ENCODE measurements around the gene CILP2. TPM values are rescaled to one million over a fixed set of nuclear protein-coding genes. Genes with fewer than 3 reads are reported as not detected.

The CILP2 gene
- total RNA-seq, 1 donor from 2014 or later = 0.62 TPM

DNA sequence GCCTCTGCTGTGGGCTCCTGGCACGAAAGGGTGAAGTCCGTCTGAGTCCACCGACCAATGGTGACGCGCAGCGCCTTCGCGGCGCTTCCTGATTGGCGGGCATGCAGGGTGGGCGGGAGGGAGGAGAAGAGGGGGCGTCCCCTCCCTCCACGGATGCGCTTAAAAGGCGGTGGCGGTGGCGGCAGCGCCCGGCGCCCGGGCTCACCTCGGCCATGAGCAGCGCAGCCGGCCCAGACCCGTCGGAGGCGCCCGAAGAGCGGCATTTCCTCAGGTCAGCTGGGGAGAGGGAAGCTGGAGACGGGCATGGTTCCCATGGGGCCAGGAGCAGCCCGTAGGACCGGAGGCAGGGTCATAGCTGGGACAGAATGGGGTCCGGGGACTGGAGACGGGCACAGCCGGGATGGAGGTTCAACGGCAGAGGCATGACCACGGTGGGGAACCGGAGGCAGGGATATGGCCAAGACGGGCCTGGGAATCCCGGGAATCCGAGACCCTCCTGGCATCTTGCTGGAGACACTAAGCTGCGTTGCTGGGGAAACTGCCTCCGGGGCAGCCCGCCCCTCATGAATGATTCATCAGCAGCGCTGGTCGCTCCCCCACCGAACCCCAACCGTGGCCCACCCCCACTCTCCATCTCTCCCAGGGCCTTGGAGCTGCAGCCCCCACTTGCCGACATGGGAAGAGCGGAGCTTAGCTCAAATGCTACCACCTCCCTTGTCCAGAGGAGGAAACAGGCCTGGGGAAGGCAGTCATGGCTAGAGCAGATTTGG lies 9.2 kb upstream of the CILP2 start, which contains the start of gene YJEFN3:
Gene YJEFN3 (plus strand): TSS at position 191 of the 770 bp plus-strand sequence. CDS start 22 bp downstream, at position 213.
- DNase-seq (ENCODE audit: low read depth) = no peak

DNA sequence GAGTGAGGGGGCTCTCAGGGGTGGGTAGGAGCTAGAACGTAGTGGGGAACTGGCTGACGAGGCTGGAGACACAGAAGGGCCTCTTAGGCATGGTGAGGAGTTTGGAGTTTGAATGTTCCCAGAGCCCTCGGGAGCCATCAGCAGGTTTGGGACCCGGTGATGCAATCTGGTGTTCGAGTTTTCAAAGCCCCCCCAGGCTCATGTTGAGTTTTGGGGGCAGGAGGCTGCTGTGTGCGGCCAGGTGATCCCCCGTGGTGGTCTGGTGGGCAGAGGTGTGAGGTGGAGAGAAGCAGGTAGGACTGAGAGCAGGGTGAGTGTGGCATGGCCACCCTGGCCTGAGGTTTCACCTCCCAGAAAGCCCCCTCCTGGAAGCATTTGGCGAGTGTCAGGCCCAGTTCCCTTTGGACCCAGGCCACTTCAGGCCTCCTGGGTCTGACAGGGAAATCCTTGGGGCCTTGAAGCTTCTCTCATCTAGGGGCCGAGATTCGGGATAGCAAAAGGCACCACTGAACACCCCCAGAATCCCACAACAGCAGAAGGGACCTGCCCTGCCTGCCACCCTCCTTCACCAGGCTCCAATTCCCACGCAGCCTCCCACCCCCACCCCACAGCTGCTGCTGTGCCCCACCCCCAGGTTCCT lies 8.2 kb upstream of the CILP2 start:
- no peak for DNase-seq (ENCODE audit: low read depth)

DNA sequence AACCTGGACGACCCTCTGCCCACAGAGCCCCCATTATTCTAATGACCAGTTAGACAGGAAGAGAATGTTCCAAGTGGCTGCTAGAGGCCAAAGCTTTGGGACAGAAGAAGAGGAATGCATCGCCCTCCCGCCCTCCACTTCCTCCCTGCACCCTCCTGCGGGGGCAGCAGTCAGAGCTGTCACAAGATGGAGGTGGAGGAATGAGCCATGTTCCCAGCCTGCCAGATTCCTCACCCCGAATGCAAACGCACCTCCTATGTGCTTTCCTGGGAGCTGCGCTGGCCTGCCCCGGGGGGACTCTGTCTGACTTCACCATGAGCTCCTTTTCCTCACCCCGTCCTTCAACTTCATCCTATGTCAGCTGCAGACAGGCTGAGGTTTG lies 7.7 kb upstream of the CILP2 start:
- no peak for DNase-seq (ENCODE audit: low read depth)

DNA sequence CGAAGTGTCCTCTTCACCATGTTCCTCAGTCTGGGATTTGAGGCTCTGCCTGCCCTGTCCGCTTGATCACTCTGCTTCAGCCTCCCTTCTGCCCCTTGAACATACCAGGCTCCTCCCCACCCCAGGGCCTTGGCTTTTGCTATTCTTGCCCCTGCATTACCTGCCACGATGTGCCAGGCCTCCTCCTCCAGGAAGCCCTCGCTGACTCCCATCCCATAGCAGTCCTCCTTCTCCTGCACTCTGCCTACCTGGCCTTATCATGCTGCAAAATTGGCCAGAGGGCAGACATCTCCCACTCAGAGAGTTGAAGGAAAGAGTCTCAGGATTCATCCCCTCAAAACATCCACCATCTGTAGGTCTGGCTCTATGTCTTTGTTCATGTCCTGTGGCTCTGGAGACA lies 7.2 kb upstream of the CILP2 start:
- no peak for DNase-seq (ENCODE audit: low read depth)

DNA sequence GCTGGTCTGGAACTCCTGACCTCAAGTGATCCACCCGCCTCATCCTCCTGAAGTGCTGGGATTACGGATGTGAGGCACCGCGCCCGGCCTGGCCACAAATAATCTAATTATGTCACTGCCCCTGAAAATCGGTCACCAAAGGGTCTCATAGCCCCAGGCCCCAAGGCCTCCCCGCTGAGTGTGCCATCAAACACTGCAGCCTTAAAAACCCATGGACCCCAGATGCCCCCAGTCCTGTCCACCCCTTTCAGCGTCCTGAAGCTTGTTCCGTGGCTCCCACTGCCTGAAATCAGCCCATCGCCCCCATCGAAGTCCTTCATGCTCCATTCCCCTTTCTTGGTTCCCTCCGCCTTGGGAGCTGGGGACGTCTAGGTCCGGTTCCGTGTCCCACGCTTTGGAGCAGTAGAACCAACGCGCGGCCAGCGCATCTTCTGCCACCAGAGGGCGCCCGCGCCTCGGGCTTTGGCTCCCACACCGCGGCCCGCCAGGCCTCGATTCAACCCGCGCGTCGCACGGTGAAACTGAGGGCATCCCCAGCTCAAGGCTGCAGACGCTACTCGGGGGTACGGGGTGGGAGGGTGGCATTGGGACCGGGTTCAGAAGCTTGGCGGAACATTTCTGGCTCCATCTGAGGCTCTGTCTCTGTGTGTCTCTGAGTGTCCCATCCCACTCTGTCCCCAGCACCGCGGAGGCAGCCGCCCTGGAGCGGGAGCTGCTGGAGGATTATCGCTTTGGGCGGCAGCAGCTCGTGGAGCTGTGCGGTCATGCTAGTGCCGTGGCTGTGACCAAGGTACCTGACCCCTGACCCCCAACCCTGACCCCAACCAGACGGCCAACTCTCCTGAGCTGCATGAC lies 5.9 kb upstream of the CILP2 start:
- peak; percentile 70 for DNase-seq (ENCODE audit: low read depth)

DNA sequence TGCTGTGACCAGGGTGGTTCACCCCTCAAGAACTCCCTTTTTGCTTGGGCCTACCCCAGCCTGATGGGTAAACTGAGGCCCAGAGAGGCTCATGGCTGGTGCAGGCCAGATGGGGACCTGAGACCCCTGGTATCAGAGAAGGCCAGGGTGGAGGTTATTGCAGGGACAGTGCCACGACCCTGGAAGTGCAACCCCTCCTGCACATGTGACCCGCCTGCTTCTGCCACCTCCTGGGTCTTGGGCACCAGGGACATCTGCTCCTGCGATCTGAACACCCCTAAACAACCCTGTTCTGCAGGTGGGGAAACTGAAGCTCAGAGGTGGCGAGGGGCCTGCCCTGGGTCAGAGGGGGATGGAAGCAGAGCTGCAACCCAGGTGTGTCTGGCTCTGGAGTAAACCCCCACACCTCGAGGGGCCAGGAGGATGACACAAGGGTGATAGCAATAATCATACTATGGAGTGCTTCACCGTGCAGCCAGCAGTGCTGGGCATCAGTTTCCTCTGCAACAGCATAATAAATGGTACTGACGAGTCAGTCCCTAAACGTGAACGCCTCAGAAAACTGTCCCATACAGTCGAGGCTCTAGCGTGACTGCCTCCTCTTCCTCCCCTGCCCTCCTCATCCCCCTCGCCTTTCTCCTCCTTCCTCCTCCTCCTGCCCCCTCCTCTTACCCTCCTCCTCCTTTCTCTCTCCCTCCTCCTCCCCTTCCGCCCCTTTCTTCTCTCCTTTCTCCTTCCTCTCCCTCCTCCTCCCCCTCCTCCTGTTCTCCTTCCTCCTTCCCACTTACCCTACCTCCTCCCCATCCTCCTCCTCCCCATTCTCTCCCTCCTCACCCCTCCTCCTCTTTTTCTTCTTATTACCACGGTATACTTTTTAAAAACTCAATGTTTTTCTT lies 5.0 kb upstream of the CILP2 start:
- no peak for DNase-seq (ENCODE audit: low read depth)

DNA sequence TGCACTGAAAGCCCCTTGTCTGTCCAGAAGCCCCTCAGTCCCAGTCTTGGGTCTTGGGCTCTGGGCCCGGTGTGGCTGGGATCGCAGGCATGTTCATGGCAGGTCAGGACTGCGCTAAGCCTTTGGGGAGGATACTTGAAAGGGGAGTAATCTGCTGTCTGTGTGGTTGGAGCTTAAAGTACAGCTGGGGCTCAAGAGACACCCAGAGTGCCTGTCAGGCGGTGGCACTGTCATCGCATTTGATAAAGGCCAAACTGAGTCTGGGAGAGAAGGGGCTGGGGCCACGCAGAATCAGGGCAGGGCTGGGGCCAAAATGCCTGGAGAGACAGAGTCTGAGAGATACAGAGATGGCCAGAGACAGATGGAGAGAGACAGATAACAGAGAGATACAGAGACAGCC lies 4.2 kb upstream of the CILP2 start:
- DNase-seq (ENCODE audit: low read depth) = no peak

DNA sequence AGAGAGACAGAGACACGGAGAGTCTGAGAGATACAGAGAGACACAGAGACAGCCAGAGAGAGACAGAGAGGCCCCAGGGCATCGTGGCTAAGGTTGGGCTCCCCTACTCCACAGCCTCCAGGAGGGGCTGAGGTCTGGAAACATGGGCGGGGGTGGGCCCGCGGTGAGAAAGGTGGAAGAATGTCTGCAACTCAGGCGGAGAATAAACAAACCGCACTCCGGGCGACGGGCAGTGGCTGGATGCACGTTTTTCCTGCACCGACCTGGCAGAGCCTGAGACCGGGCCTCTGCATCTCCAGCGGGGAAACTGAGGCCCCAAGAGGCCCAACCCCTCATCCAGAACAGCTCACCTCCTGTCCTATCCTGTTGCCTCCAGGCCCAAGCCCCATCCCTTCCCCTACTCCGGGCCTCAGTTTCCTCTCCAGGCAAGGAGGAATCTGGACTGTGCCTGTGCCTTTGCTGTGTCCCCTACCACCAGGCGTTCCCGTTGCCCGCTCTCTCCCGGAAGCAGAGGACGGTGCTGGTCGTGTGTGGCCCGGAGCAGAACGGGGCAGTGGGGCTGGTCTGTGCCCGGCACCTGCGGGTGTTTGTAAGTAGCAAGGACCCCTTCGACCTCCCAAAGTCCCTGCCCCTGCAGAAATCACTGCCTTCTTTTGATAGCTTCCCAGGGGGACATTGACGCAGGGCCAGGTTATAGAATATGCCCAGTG lies 3.4 kb upstream of the CILP2 start:
- DNase-seq (ENCODE audit: low read depth) = no peak

DNA sequence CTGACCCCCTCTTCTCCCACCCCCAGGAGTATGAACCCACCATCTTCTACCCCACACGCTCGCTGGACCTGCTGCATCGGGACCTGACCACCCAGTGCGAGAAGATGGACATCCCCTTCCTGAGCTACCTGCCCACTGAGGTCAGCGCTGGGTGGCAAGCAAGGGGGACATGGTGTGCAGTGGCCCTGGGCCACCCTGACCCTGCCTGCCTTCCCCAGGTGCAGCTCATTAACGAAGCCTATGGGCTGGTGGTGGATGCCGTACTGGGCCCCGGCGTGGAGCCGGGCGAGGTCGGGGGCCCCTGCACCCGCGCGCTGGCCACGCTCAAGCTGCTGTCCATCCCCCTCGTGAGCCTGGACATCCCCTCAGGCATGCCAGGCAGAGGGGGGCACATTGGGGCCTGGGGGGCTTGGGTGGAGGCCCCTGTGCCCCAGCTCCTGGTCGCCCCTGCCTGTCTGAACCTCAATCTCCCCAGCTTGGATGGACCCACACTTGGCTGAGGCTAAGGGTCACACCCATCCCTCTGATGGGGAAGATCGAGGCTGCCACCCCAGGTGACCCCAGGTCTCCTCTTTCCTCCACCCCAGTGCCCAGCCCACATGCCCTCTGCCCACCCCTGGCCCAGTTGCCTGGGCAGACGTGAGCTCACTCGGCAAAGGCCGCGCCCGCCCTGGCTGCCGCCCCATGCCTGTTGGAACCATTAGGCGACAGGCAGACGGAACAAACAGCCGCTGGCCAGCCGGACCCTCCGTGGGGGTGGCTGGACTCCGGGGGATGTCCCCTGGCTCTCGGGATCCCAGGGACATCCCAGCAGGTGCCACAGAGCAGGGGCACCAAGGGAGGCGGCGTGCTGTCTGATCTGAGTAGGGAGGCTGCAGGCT lies 2.5 kb upstream of the CILP2 start:
- DNase-seq (ENCODE audit: low read depth) = no peak

DNA sequence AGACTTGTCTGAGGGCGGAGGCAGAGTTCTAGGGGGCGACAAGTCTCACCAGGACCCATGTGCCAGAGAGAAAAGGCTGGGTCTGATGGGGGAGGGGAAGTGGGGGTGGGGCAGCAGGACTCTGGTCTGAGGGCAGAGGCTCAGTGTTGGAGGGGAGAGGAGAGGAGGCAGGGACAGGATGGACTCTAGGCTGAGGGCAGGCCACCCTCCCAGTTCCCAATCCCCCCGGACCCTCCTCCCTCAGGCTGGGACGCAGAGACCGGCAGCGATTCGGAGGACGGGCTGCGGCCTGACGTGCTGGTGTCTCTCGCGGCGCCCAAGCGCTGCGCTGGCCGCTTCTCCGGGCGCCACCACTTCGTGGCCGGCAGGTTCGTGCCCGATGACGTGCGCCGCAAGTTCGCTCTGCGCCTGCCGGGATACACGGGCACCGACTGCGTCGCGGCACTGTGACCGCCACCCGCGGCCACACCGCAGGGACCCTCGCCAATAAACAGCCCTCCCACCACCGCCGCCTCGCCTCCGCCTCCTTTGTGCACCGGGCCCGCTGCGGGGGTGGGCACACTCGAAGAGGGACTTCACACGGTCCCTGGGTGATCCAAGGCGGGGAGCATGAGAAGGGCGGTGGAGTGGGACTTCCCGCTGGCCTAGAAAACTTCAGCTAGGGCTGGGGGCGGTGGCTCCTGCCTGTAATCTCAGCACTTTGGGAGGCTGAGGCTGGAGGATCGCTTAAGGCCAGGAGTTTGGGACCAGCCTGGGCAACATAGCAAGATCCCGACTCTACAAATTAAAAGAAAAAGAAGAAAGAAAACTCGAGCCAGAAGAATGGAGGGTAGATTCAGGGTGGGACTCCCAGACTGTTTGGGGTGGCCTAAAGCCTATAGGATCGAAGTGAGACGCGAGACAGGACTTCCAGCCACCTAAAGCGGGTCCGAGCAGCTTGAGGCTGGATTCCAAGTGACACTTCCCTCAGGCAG lies 703 bp upstream of the CILP2 start:
- no peak for DNase-seq (ENCODE audit: low read depth)

DNA sequence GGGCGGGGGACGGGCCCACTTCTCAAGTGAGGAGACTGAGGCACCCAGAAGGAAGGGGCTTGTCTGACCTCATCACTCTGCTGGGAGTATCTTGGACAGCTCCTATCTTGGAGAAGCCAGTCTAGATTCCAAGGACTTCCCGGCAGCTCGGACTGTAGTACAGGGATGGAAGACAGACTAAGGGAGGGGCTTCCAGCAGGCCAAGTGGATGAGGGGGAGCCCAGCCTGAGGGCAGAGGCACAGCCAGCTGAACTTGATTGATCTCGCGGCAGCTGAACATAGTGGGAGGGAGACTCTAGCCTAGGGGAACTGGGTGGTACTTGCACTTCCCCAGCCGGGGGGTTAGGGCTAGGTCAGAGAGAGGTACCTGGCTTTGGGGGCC lies 711 bp downstream of the CILP2 start:
- no peak for DNase-seq (ENCODE audit: low read depth)

DNA sequence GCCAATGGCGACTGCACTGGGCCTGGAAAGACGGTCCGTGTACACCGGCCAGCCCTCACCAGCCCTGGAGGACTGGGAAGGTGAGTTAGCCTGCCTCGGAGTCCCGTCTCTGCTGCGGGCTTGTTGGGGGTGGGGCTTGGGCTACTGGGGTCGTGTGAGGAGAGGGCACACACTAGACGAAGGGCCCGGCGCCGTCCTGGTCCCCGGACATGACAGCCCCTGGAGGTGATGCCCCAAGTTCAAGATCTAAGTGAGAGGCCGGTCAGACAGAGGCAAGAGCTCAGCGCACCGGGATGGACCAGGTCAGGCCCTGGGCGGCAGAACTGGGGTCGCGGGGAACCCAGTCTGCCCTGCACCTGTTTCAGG lies 1.6 kb downstream of the CILP2 start:
- DNase-seq (ENCODE audit: low read depth) = no peak

DNA sequence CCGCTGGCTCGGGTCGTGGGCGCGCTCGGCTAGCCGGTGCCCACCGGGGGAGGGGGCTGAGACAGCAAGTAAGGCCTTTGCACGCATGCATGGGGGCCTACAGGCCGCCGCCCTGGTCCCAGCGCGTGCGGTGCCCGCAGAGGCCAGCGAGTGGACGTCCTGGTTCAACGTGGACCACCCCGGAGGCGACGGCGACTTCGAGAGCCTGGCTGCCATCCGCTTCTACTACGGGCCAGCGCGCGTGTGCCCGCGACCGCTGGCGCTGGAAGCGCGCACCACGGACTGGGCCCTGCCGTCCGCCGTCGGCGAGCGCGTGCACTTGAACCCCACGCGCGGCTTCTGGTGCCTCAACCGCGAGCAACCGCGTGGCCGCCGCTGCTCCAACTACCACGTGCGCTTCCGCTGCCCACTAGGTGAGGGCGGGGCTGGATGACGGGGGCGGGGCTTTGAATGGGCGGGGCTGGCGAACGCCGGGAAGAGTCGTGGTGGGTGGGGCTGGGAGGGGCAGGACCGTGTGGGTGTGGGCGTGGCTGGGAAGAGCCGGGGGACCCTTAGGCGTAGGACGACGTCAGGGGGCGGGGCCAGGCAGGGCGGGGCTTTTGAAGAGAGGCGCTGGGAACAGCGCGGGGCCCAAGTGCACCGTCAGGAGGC lies 2.1 kb downstream of the CILP2 start:
- no peak for DNase-seq (ENCODE audit: low read depth)

DNA sequence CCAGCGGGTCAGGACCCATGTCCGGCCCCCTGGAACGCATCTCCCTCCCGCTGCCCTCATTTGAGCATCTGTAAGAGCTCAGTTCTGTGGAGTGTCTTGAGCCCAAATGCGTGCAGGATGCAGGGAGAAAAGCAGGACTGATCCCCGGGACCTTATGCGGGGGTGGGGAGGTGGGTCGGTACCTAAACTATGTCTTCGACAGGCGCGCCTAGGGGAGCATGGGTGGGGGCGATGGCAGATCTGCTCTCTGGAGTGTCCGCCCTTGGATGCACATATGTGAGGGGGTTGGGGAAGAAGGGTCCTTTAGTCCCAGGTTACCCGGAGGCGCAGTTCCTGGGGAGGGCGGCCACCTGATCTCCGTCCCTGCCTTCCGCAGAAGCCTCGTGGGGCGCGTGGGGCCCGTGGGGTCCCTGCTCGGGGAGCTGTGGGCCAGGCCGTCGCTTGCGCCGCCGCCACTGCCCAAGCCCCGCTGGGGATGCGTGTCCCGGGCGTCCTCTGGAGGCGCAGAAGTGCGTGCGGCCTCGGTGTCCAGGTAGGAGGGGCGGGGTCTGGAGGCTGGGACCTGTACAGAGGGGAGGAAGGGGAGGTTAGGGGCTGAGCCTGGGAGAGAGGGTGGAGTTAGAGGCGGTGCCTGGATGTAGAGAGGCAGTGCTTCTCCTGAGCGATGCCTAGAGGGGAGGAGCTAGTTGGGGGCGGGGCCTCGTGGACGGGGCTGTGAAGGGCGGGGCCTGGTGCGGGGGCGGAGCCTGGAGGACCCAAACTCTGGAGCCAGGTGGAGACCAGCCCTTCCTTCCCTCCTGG lies 2.9 kb downstream of the CILP2 start:
- no peak for DNase-seq (ENCODE audit: low read depth)

DNA sequence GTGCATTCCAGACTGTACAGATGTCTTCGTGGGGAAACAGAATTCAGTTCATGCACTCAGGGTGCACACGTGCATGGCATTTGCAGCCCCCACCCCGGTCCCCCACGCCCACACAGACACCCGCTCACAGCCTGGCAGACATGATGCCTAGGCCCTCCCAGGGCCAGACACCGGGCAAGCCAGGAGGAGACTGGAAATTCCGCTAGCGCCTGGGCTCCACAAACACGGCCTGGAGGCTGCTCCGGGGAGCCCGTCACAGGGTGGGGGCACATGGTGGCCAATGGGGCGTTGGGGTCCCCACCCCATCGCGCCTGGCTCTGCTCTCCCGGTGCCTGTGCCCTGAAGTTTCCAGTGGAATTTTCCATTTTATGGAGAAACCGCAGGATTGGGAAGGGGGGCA lies 3.6 kb downstream of the CILP2 start:
- no peak for DNase-seq (ENCODE audit: low read depth)

DNA sequence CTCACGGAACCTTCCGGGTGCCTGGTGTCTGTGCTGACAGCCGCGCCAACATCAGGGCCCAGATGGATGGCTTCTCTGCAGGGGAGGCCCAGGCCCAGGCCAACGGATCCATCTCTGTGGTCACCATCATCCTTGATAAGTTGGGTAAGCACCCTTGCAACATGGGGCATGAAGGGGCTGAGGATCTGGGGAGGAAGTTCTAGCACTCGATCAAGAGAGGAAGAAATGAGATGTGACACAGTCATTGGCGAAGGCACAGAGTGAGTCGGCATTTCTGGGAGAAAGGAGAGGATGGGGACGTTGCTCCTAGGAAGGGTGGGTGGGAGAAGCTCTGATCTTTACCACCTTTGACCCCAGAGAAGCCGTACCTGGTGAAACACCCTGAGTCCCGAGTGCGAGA lies 4.4 kb downstream of the CILP2 start:
- no peak for DNase-seq (ENCODE audit: low read depth)

DNA sequence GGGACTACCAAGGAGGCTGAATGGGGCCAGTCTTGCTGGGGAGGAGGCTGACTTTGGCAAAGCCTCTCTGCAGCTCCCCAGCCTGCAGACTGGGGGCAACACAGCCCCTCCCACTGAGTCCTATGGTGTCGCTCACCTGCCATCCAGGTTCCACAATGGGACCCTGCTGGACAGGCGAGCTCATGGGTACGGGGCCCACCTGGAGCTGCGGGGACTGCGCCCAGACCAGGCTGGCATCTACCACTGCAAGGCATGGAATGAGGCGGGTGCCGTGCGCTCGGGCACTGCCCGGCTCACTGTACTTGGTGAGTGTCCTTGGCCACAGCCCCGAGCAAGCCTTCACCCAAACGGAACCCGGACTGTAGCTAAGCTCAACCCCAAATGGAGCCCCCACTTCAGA lies 5.0 kb downstream of the CILP2 start:
- no peak for DNase-seq (ENCODE audit: low read depth)

Data from myocyte (in vitro differentiated cells).